ENCODE data around the gene ZCCHC3.
"Not testable (repeated sequence)": the region's sequence is repeated elsewhere in the genome, so short reads cannot be mapped to it uniquely, and the experiment has no call there.

The ZCCHC3 gene

GRCh38 chr20:316316-317068 lies 19.1 kb downstream of the ZCCHC3 start:
- DNase-seq, result no peak

DNA sequence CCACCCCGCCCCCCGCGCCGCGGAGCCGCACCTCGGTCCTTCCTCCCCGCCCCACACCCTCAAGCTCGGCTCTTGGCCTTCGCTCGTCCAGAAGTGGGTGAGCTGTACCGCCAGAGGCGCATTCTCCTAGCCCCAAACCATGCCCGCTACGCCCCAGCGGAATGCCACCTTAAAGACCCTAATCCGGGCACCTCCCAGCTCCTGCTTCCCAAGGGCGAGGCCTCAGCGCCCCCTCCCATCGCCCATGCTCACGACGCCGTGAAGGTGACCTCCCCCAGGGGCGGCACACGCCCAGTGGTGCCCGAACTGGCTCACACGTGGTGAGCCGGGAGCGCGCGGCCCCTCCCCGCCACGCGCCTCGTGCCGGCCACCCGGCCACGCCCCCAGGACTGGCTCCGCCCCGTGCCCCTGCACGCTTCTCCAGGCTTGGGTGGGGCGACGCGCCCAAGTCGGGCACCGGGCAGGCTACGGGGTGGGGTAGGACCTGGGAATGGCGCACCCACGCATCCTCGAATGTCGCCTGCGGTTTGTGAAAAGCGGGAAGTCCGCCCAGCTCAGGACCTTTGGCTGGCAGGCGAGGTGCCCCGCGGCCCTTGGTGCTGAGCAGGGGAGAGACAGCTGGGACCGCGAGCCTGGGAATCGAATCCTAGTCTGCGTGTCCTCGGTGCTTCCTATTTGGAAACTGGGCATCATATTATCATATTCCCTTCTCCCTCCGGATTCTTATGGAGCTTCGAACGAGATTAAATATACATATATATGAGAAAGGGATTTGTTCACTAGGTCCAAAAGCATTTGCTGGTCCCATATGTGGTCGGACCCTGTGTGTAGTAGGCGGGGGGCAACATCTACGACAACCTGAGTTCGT lies 27.0 kb downstream of the ZCCHC3 start:
- peak; percentile 97 for DNase-seq

- peak; percentile 99 for DNase-seq
Measured at GRCh38 chr20:325045-325888, 27.9 kb downstream of the ZCCHC3 start, which contains the start of gene SOX12. Gene SOX12 (plus strand): TSS chr20:325552. CDS start chr20:325925, 373 bp downstream.

DNA sequence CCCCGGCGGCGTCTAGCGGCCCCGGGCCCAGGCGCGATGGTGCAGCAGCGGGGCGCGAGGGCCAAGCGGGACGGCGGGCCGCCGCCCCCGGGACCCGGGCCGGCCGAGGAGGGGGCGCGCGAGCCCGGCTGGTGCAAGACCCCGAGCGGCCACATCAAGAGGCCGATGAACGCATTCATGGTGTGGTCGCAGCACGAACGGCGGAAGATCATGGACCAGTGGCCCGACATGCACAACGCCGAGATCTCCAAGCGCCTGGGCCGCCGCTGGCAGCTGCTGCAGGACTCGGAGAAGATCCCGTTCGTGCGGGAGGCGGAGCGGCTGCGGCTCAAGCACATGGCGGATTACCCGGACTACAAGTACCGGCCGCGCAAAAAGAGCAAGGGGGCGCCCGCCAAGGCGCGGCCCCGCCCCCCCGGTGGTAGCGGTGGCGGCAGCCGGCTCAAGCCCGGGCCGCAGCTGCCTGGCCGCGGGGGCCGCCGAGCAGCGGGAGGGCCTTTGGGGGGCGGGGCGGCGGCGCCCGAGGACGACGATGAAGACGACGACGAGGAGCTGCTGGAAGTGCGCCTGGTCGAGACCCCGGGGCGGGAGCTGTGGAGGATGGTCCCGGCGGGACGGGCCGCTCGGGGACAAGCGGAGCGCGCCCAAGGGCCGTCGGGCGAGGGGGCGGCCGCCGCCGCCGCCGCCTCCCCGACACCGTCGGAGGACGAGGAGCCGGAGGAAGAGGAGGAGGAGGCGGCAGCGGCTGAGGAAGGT lies 28.7 kb downstream of the ZCCHC3 start:
- DNase-seq, result peak; percentile 58

- DNase-seq, result no peak
Measured at GRCh38 chr20:326645-327185, 29.3 kb downstream of the ZCCHC3 start.

- peak; percentile 98 for DNase-seq
Measured at GRCh38 chr20:327186-328026, 30.0 kb downstream of the ZCCHC3 start.

- no peak for DNase-seq
Measured at GRCh38 chr20:328027-328974, 30.9 kb downstream of the ZCCHC3 start.

GRCh38 chr20:328975-329695 lies 31.8 kb downstream of the ZCCHC3 start:
- no peak for DNase-seq

DNA sequence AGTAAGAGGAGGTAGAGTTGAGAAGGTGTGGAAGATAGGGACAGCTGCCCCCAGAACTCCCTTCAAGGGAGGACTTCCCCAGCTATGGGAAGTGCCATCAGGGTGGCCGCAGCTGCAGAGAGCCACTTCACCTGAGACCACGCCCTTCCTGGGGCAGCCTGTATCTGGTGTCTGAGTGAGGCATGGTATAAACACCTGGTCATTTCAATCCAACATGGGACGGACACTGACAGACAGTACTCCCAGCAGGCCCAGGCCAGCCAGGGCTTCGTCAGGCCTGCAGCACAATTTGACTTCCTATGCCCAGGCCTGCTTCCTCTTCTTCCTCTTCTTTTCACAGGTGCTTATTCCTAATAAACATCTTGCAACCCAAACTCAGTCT lies 32.5 kb downstream of the ZCCHC3 start:
- peak; percentile 45 for DNase-seq

DNA sequence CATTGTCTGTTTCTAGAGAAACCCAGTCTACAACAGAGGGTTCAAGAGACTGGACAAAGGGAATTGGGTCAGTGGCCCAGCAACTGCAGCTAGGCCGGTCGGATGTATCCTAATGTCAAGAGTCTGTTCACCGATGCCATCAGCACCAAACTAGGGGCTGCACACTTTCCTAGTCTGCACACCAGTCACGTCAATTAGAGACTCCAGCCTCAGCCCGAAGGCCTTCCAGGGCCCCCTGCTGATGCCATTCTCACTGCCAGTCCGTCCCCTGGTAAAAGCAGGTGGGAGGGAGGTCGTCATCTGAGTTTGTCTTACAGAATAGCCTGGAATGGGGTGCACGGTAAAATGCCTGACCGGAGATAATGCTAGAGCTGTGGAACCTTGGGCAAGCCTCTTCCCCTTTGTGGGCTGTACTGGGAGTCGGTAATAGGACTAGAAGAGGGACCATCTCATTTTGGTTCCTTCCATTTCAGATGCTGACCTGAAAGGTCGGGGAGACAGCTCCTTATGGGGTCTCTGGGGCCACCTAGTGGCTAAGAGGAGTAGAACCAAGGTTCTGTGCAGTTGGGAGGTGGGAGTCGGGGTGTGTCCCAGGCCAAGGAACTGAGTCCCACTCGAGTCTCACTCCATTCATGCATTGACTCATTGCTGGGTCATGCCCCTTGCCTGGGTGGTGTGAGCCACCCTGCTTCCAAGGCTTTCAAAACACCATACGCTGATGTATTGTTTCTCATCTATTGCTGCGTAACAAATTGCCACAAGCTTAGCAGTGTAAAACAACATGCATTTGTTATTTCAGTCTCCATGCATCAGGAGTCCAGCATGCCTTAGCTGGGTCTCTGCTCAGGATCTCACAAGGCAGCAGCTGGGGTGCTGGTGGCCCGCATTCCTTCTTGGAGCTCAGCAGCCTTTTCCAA lies 33.1 kb downstream of the ZCCHC3 start:
- DNase-seq, result peak; percentile 57

DNA sequence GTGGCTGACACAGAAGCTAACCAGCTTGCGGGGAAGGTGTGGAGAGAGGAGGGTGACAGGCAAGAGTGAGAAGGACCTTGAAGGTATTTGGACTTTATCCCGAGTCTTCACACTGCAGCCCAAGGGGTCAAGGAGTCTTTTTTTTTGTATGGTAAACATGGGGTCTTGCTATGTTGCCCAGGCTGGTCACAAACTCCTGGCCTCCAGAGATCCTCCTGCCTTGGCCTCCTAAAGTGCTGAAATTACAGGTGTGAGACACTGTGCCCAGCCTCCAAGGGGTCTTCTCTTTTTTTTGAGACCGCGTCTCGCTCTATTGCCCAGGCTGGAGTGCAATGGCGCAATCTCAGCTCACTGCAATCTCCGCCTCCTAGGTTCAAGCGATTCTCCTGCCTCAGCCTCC lies 37.2 kb downstream of the ZCCHC3 start:
- DNase-seq, result no peak

DNA sequence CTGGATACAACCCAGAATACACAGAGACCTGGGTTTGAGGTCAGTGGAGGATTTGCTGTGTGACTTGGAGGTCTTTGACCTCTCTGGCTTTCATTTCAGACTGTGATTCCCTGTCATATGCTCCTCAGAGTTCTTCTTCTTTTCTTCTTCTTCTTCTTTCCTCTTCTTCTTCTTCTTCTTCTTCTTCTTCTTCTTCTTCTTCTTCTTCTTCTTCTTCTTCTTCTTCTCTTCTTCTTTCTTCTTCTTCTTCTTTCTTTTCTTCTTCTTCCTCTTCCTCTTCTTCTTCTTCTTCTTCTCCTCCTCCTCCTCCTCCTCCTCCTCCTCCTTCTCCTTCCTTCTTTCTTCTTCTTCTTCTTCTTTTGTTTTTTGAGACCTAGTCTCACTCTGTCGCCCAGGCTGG lies 38.7 kb downstream of the ZCCHC3 start:
- DNase-seq, result not testable (repeated sequence)

GRCh38 chr20:341682-342081 lies 44.3 kb downstream of the ZCCHC3 start:
- no peak for DNase-seq

DNA sequence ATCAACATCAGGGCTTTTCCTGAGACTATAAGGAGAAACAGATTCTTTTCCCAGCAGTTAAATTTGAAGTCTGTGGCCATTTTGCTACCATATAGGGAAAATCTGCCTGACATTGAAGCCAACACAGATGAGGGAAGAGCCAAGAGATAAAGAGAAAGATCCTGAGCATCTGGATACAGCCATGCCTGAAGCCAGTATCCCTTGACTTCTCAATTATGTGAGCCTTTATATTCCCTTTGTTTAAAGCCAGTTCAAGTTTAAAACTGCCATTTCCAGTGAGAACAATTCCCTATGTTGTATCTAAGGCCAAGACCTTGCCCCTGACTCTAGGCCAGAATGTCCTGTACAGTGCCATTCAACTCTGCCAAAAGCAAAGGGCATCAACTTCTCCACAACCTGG lies 45.7 kb downstream of the ZCCHC3 start:
- DNase-seq, result no peak

DNA sequence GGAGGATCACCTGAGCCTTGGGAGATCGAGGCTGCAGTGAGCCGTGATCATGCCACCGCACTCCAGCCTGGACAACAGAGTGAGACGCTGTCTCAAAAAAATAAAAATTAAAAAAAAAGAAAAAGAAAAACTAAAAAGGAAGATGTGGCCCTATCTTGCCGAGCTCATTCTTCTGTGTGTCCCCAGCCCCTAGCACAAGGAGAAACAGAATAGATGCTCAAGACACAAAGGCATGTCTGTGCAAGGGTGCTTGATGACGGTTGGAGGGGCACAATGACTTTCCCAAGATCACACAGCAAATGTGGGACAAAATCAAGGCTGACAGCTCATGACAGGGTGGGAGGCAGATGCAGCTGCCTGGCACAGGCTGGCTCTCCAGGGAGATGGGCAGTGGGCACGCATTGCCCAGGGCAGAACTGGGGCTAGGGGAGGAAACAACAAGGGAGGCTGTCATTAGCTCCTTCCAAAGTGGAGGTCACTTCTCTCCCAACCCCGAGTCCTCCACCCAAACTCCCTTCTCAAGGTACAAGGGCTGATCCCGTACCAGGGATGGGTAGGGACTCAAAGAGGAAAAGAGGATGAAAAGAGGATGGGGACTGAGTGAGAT lies 48.8 kb downstream of the ZCCHC3 start:
- no peak for DNase-seq

- peak; percentile 84 for DNase-seq
Measured at GRCh38 chr20:346640-347316, 49.4 kb downstream of the ZCCHC3 start, which contains the start of gene NRSN2. Gene NRSN2 (plus strand): TSS chr20:347111. CDS start chr20:349644, 2,533 bp downstream.

DNA sequence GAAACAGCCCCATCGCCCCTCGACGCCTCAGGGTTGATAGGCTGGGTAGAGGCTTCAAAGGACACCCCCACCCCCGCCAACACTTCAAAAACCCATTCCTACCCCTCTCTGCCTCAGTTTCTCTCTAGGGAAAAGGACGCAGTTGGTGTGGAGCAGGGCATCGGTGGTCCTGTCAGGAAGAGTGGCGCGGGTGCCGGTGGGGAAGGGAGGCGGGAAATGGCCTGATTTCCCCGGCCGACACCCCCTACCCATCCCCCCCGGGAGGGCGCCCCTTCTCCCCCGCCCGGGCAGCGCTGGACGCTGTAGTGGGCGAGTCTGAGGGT lies 49.9 kb downstream of the ZCCHC3 start:
- no peak for DNase-seq
